RWPE2 (cell line): ENCODE results near the gene BEST3.

Experiments used
- ATAC-seq: fragments of 200-7000 bp; cut with Tn5 transposase; 3 replicates; pipeline ENCODE4 v1.9.1; 2021; ENCODE audit warnings: low read depth
- DNase-seq: peaks from one replicate; pipeline ENCODE4 v3.0.0-alpha.2; 2020; ENCODE audit warnings: low spot score
- H3K27ac ChIP-seq: fragments of 450-650 bp; 2 replicates; pipeline ENCODE4 v1.5.1; 2017; ENCODE audit warnings: mild to moderate bottlenecking; ENCODE audit not compliant: poor library complexity, severe bottlenecking
- H3K27me3 ChIP-seq: fragments of 250-450 bp; sonication (Bioruptor Pico); 2 replicates; pipeline ENCODE4 v1.5.1; 2021; ENCODE audit warnings: mild to moderate bottlenecking, moderate library complexity; ENCODE audit not compliant: insufficient read depth, poor library complexity, severe bottlenecking
- H3K36me3 ChIP-seq: fragments of 250-450 bp; sonication (Bioruptor Pico); 2 replicates; pipeline ENCODE4 v1.5.1; 2020; ENCODE audit warnings: low read depth, mild to moderate bottlenecking, moderate library complexity
- H3K4me1 ChIP-seq: fragments of 250-450 bp; sonication (Bioruptor Pico); 2 replicates; pipeline ENCODE4 v1.5.1; 2021; ENCODE audit warnings: mild to moderate bottlenecking, moderate library complexity; ENCODE audit not compliant: insufficient read depth, poor library complexity, severe bottlenecking
- H3K4me3 ChIP-seq: fragments of 250-450 bp; sonication (Bioruptor Pico); 2 replicates; pipeline ENCODE4 v1.5.1; 2021; ENCODE audit warnings: mild to moderate bottlenecking, moderate library complexity; ENCODE audit not compliant: severe bottlenecking
- H3K9me3 ChIP-seq: fragments of 250-450 bp; sonication (Bioruptor Pico); 2 replicates; pipeline ENCODE4 v1.5.1; 2021; ENCODE audit warnings: mild to moderate bottlenecking, moderate library complexity; ENCODE audit not compliant: severe bottlenecking
- TF ChIP-seq, protein P1 (sequence below): fragments of 450-650 bp; IDR thresholded peaks from one replicate; pipeline ENCODE4 v1.5.1; 2017; ENCODE audit warnings: mild to moderate bottlenecking, moderate library complexity; ENCODE audit not compliant: poor library complexity, severe bottlenecking

The BEST3 gene

DNA sequence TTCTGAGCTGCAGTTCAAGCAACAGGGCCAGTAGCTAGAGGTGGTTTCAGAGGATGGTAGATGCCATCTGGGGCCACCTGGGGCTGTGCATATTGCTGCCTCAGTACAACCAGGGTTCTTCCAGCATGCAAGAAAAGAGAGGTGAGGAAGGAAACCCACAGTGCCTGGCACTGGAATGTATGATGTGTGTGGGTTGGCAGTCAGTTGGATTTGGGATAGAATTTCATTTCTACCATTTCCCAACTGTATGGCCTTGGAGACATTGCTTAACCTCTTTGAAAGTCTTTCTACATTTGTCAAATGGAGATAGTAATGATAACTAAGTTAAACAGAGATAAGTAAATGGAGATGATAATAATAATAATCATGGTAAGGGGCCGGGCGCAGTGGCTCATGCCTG is 78.2 kb downstream of the BEST3 start:
- no peak overlapping the region for H3K4me3 ChIP-seq
- no peaks in the 10 kb centered on the region for H3K27me3 ChIP-seq
- no peaks in the 10 kb centered on the region for H3K36me3 ChIP-seq
- no peak for ATAC-seq
- H3K4me1 ChIP-seq: no peaks in the 10 kb centered on the region
- TF ChIP-seq, protein P1, sequence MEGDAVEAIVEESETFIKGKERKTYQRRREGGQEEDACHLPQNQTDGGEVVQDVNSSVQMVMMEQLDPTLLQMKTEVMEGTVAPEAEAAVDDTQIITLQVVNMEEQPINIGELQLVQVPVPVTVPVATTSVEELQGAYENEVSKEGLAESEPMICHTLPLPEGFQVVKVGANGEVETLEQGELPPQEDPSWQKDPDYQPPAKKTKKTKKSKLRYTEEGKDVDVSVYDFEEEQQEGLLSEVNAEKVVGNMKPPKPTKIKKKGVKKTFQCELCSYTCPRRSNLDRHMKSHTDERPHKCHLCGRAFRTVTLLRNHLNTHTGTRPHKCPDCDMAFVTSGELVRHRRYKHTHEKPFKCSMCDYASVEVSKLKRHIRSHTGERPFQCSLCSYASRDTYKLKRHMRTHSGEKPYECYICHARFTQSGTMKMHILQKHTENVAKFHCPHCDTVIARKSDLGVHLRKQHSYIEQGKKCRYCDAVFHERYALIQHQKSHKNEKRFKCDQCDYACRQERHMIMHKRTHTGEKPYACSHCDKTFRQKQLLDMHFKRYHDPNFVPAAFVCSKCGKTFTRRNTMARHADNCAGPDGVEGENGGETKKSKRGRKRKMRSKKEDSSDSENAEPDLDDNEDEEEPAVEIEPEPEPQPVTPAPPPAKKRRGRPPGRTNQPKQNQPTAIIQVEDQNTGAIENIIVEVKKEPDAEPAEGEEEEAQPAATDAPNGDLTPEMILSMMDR: no peak
- no peaks in the 10 kb centered on the region for H3K9me3 ChIP-seq
- no peak overlapping the region for H3K27ac ChIP-seq
- DNase-seq: no peak

DNA sequence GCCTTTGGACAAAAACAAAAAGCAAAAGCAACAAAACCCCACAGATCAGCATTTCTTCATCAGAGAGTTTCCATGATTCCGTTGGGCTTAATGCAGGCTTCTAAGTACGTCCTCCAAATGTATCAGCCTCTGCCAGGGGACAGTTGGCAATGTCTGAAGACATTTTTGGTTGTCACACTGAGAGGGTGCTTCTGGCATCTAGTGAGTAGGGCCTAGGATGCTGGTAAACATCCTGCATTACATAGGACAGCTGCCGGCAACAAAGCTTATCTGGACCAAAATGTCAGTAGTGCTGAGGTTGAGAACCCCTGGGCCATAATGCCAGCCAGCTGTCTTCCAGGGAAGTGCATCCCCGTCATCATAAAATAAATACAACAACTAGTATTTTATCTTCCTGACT is 79.0 kb downstream of the BEST3 start:
- DNase-seq: no peak
- Histone ChIP-seq H3K27ac (no peak overlapping the region), H3K9me3 (no peaks in the 10 kb centered on the region), H3K27me3 (no peaks in the 10 kb centered on the region), H3K4me1 (no peaks in the 10 kb centered on the region), H3K4me3 (no peak overlapping the region), H3K36me3 (no peaks in the 10 kb centered on the region)
- ATAC-seq: no peak
- TF ChIP-seq, protein P1: no peak

DNA sequence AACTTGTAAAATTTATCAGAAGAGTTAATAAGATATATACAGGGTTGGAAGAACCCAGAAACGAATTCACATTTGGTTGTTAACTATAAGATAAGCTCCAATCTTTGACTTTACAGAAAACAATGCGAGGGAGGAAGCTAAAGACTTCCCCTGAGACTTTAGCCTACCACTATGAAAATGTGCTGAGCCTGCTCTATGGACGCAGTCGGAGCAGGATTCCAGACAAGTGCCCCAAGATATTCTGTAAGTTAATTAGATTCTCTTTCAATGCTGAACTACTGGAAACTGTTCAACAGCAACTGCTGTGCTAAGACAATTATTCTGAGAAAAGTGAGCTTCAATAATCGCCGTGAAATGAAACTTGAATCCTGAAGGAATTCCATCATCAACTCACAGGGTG is 80.1 kb downstream of the BEST3 start:
- TF ChIP-seq, protein P1: no peak
- Histone ChIP-seq H3K4me1 (no peaks in the 10 kb centered on the region), H3K36me3 (no peaks in the 10 kb centered on the region), H3K27me3 (no peaks in the 10 kb centered on the region), H3K9me3 (no peaks in the 10 kb centered on the region), H3K27ac (no peak overlapping the region), H3K4me3 (no peak overlapping the region)
- DNase-seq (no peak), ATAC-seq (no peak)

DNA sequence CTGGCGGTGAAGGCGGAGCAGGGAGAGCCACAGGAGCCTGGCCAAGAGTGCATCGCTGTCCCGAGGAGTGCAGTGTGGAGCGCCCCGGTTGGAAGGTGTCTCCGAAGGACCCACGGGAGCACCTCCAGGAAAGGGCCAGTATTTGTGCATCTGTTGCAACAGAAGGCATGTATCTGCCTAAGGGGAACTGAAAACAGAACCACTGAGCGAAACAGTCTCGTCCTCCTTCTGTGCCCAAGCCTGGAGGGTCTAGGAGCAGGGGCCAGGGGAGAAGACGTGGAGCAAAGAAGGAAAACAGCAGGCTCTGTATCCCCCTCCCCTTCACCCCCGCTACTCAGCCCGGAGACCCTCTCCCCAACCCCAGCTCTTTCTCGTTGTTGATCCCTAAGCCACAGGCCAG is 83.1 kb downstream of the BEST3 start:
- no peak overlapping the region for H3K4me3 ChIP-seq
- ATAC-seq (no peak; the same call in 2 of the 3 replicates), DNase-seq (no peak)
- H3K27me3 ChIP-seq: no peaks in the 10 kb centered on the region
- H3K9me3 ChIP-seq: no peaks in the 10 kb centered on the region
- H3K36me3 ChIP-seq: no peaks in the 10 kb centered on the region
- H3K4me1 ChIP-seq: no peaks in the 10 kb centered on the region
- TF ChIP-seq, protein P1: no peak
- no peak overlapping the region for H3K27ac ChIP-seq

DNA sequence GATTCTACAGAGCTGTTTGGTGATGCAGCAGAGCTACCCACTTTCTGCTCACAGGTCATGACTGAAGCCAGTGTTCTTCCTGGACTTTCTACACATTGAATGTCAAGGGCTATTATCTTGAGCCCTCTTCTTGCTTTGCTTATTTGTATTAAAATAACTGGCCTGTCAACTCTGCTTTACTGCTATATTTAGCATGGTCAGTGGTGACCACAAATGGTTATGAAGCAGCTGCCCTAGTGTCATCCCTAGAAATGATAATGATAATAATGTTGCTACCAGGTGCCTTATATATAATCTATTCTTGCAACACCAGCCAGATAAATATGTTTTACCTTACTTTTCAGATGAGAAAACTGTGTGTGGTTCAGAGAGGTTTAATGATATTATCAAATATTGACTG is 85.8 kb downstream of the BEST3 start:
- Histone ChIP-seq H3K36me3 (no peaks in the 10 kb centered on the region), H3K4me3 (no peak overlapping the region), H3K9me3 (no peaks in the 10 kb centered on the region), H3K27ac (no peak overlapping the region), H3K27me3 (no peaks in the 10 kb centered on the region), H3K4me1 (no peaks in the 10 kb centered on the region)
- TF ChIP-seq, protein P1: no peak
- ATAC-seq (no peak), DNase-seq (no peak)
